GM23338 (cell line): Measurements from ENCODE around the gene GGT6. TPM values are rescaled to one million over a fixed set of nuclear protein-coding genes. Genes with fewer than 3 reads are reported as not detected.

Source experiments
- ATAC-seq: fragments of 200-7000 bp; cut with Tn5 transposase; 3 replicates; pipeline ENCODE4 v1.9.1; 2020
- DNase-seq: peaks from one replicate; pipeline ENCODE4 v3.0.0-alpha.2; 2015; ENCODE audit warnings: low spot score
- H2AFZ ChIP-seq: fragments of 200-600 bp; sonication (generic); 2 replicates; pipeline ENCODE4 v1.8.0; 2016; ENCODE audit warnings: antibody characterized with exemption, mild to moderate bottlenecking, moderate library complexity
- H3F3A ChIP-seq: fragments of 200-600 bp; sonication (generic); replicated peaks from 2 replicates; pipeline ENCODE4 v1.8.0; 2017; ENCODE audit warnings: antibody characterized with exemption, mixed run types, low read depth
- H3K27ac ChIP-seq: fragments of 200-600 bp; sonication (generic); 2 replicates; pipeline ENCODE4 v1.6.1; 2016; ENCODE audit warnings: low read depth
- H3K27me3 ChIP-seq: fragments of 200-600 bp; sonication (generic); 2 replicates; pipeline ENCODE4 v1.8.0; 2016; ENCODE audit warnings: mild to moderate bottlenecking, mixed run types, moderate library complexity; ENCODE audit not compliant: insufficient read depth
- H3K36me3 ChIP-seq: fragments of 200-600 bp; sonication (generic); 2 replicates; pipeline ENCODE4 v1.8.0; 2016; ENCODE audit warnings: mild to moderate bottlenecking; ENCODE audit not compliant: insufficient read depth
- H3K4me1 ChIP-seq: fragments of 200-600 bp; sonication (generic); 2 replicates; pipeline ENCODE4 v1.8.0; 2016; ENCODE audit warnings: mild to moderate bottlenecking, moderate library complexity; ENCODE audit not compliant: insufficient read depth
- H3K4me2 ChIP-seq: fragments of 200-600 bp; sonication (generic); 2 replicates; pipeline ENCODE4 v1.7.1; 2017; ENCODE audit warnings: mixed run types
- H3K4me3 ChIP-seq: fragments of 200-600 bp; sonication (generic); 2 replicates; pipeline ENCODE4 v1.6.1; 2016; ENCODE audit warnings: mixed run types
- H3K79me2 ChIP-seq: fragments of 200-600 bp; sonication (generic); replicated peaks from 2 replicates; pipeline ENCODE4 v1.8.0; 2017; ENCODE audit warnings: mild to moderate bottlenecking; ENCODE audit not compliant: insufficient read depth
- H3K9me2 ChIP-seq: fragments of 200-600 bp; sonication (generic); 2 replicates; pipeline ENCODE4 v1.8.0; 2017; ENCODE audit not compliant: insufficient read depth
- H4K20me1 ChIP-seq: fragments of 200-600 bp; sonication (generic); replicated peaks from 2 replicates; pipeline ENCODE4 v1.8.0; 2017; ENCODE audit warnings: mild to moderate bottlenecking; ENCODE audit not compliant: insufficient read depth
- H3K27ac Mint-ChIP-seq: 2 replicates; pipeline ENCODE4 v1.8.0; 2020; ENCODE audit warnings: inconsistent platforms, mild to moderate bottlenecking, moderate library complexity, mixed read lengths
- H3K27me3 Mint-ChIP-seq: 3 replicates; pipeline ENCODE4 v1.8.0; 2022; ENCODE audit warnings: low read depth, mild to moderate bottlenecking, moderate library complexity, mixed read lengths, inconsistent platforms; ENCODE audit not compliant: insufficient read depth, poor library complexity
- H3K36me3 Mint-ChIP-seq: 3 replicates; pipeline ENCODE4 v1.8.0; 2021; ENCODE audit warnings: low read depth, mild to moderate bottlenecking, inconsistent platforms, moderate library complexity, mixed read lengths
- H3K4me1 Mint-ChIP-seq: 3 replicates; pipeline ENCODE4 v1.8.0; 2020; ENCODE audit warnings: mild to moderate bottlenecking, inconsistent platforms, mixed read lengths
- H3K4me3 Mint-ChIP-seq: 3 replicates; pipeline ENCODE4 v1.8.0; 2021; ENCODE audit warnings: moderate library complexity, mild to moderate bottlenecking, inconsistent platforms, mixed read lengths
- H3K9me3 Mint-ChIP-seq: 3 replicates; pipeline ENCODE4 v1.8.0; 2020; ENCODE audit warnings: moderate library complexity, mild to moderate bottlenecking, inconsistent platforms, mixed read lengths
- CREB1 ChIP-seq: fragments of 250-450 bp; sonication (Bioruptor Pico); IDR thresholded peaks from 2 replicates; pipeline ENCODE4 v1.5.0; 2020; ENCODE audit warnings: low read depth, mild to moderate bottlenecking, moderate library complexity
- CTCF ChIP-seq, 2 experiments: fragments of 200-600 bp in 1 of 2; sonication (generic) in 1 of 2; conservative IDR thresholded peaks; 2 replicates each; pipeline versions ENCODE4 v1.5.1 to v1.6.1; 2016 to 2017; ENCODE audit warnings: antibody characterized with exemption in 2 of 2, low read depth in 2 of 2, mild to moderate bottlenecking in 2 of 2, moderate library complexity in 1 of 2
- EZH2phosphoT487 ChIP-seq: fragments of 200-600 bp; sonication (generic); IDR thresholded peaks from one replicate; pipeline ENCODE4 v1.8.1; 2018; ENCODE audit warnings: antibody characterized with exemption; ENCODE audit not compliant: unreplicated experiment
- JUNB ChIP-seq: IDR thresholded peaks from one replicate; pipeline ENCODE4 v1.6.1; 2016; ENCODE audit warnings: antibody characterized with exemption; ENCODE audit not compliant: unreplicated experiment
- NANOG ChIP-seq: IDR thresholded peaks from 2 replicates; pipeline ENCODE4 v1.6.1; 2016; ENCODE audit warnings: antibody characterized with exemption, borderline replicate concordance
- POLR2AphosphoS5 ChIP-seq: IDR thresholded peaks from 2 replicates; pipeline ENCODE4 v1.6.1; 2016; ENCODE audit warnings: antibody characterized with exemption, low read depth
- REST ChIP-seq: IDR thresholded peaks from one replicate; pipeline ENCODE4 v1.6.1; 2018; ENCODE audit warnings: antibody characterized with exemption; ENCODE audit not compliant: unreplicated experiment
- ZNF114 ChIP-seq: fragments of 250-450 bp; sonication (Bioruptor Pico); IDR thresholded peaks from 2 replicates; pipeline ENCODE4 v1.5.0; 2020; ENCODE audit warnings: mild to moderate bottlenecking, moderate library complexity
- ZNF331 ChIP-seq: fragments of 250-450 bp; sonication (Bioruptor Pico); IDR thresholded peaks from 2 replicates; pipeline ENCODE4 v1.5.0; 2020; ENCODE audit warnings: low read depth, mild to moderate bottlenecking, moderate library complexity
- ZNF462 ChIP-seq: fragments of 250-450 bp; sonication (Bioruptor Pico); IDR thresholded peaks from 2 replicates; pipeline ENCODE4 v1.5.0; 2020; ENCODE audit warnings: mild to moderate bottlenecking, moderate library complexity
- polyA plus RNA-seq: library from polyadenylated mRNA; unstranded; fragments of >200 nt; fragmentation: Nextera tagmentation; extraction: Ambion mirVana; gene quantifications from 2 replicates; pipeline ENCODE4 v1.2.1, GENCODE V29; 2016
- total RNA-seq: library from RNA; depleted of rRNA; stranded (reverse); fragments of >200 nt; shearing (Covaris generic); gene quantifications from 2 replicates; pipeline ENCODE4 v1.2.3, GENCODE V29; 2014

The GGT6 gene
- total and polyA plus RNA-seq, 2 experiments from 2014 or later = 0.24 TPM; not detected in 1

- TF ChIP-seq ZNF462 (CRISPR knock-in tag) (no peak), NANOG (no peak), POLR2AphosphoS5 (no peak), CTCF (conservative IDR thresholded peaks at IDR 0.05; ENCODE audit: low read depth in 2 of 2) (no peak), CREB1 (CRISPR knock-in tag) (no peak), EZH2phosphoT487 (no peak), JUNB (no peak)
Observed at GRCh38 chr17:4597975-4598374, 37.6 kb upstream of the GGT6 start (continued).

- H3K27ac Mint-ChIP-seq = no peak overlapping the region
- no peak overlapping the region for H2AFZ ChIP-seq
- H3K4me3 Mint-ChIP-seq = no peak overlapping the region
- H3K36me3 ChIP-seq = no peaks in the 10 kb centered on the region
- no peaks in the 10 kb centered on the region for H3K9me3 Mint-ChIP-seq
- H4K20me1 ChIP-seq = no peaks in the 10 kb centered on the region
- H3K4me2 ChIP-seq = no peak overlapping the region
- H3K27me3 ChIP-seq = no peaks in the 10 kb centered on the region
- no peak for ATAC-seq
- H3K9me2 ChIP-seq = no peaks in the 10 kb centered on the region
- H3K4me3 ChIP-seq = no peak overlapping the region
- H3K27ac ChIP-seq = no peak overlapping the region
- no peaks in the 10 kb centered on the region for H3K79me2 ChIP-seq
- no peak for DNase-seq
- H3K4me1 ChIP-seq = peaks cover 28% of the 10 kb centered on the region
- 0 out of 2 replicates have a peak, but pooled peaks cover 9% of the 10 kb centered on the region for H3F3A ChIP-seq
- H3K36me3 Mint-ChIP-seq = no peaks in the 10 kb centered on the region
- H3K27me3 Mint-ChIP-seq = peaks cover 17% of the 10 kb centered on the region
- peaks cover 39% of the 10 kb centered on the region for H3K4me1 Mint-ChIP-seq
- no peak for TF ChIP-seq ZNF331 (CRISPR knock-in tag)
- TF ChIP-seq CTCF (conservative IDR thresholded peaks at IDR 0.05; ENCODE audit: low read depth in 2 of 2) = no peak
- no peak for TF ChIP-seq EZH2phosphoT487
- no peak for TF ChIP-seq ZNF114 (CRISPR knock-in tag)
- no peak for TF ChIP-seq REST
- TF ChIP-seq POLR2AphosphoS5 = no peak
- TF ChIP-seq NANOG = no peak
Observed at GRCh38 chr17:4596636-4597380, 36.4 kb upstream of the GGT6 start.
